ENCODE measurements around the gene GASK1A.

The GASK1A gene

DNA sequence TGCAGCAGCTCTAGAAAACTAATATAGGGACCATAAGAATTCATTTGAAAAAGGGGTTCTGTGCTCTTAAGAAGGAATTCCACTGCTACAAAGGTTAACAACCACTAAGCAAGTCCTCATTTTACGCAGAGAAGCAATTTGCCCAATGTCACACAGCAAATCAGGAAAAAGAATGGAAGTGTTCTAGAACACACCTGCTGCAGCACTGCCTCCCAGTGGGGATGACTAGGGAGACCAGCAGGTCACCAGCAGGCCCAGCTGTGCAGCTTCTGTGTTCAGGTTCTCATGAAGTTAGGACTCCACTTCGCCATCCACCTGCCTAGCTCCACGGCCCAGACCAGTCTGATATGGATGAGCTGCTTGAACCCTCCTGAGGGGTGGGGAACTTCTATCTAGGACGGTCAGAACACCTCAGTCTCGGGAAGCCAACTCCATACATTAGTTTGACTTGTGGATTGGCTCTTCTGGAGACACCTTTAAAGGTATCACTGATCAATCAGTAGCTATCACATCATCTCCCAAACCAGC, 108.2 kb downstream of the GASK1A start:
- DNase-seq (ENCODE audit: low read depth) = no peak

- DNase-seq (ENCODE audit: low read depth) = no peak
These were observed 110.0 kb downstream of the GASK1A start for GRCh38 chr3:43089081-43089480.

DNA sequence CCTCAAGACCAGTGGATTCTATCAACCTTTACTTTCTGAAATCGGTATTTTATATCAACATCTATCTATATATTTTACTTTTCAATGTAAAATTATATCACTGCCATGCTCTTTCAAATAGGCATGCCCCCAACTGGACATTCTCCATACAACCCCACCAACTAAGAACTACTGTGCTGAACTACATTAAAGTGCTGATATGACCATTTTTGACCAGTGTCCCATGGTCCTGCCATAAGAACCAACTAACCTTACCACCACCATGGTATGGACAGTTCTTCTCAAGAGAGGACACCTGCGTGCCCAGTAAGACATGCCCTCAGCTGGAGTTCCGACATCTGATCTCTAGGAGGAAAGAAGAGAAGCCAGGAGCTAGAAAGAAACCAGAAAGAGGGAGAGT, 111.1 kb downstream of the GASK1A start:
- no peak for DNase-seq (ENCODE audit: low read depth)

- no peak for DNase-seq (ENCODE audit: low read depth)
These were observed 112.4 kb downstream of the GASK1A start for GRCh38 chr3:43091481-43091880.

DNA sequence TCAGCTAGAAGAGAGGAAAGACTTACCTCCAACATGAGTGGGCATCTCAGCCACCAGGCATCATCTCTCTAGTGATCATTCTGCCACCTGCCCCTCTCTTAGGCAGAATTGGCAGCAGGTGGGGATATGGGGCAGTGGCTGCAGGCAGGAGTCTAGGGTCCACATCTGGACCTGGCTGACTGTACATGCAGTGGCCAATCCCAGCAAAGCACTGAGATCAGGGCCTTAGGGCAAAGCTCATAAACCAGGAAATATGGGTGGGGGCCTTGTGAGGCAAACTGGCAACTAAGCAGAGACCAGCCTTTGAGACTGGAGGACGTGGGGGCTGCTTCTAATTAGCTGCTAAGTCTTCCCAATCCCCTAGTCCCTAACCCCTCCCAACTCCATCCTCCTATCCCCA, 113.9 kb downstream of the GASK1A start:
- no peak for DNase-seq (ENCODE audit: low read depth)

GRCh38 chr3:43093974-43094373, 114.9 kb downstream of the GASK1A start:
- DNase-seq (ENCODE audit: low read depth) = no peak

DNA sequence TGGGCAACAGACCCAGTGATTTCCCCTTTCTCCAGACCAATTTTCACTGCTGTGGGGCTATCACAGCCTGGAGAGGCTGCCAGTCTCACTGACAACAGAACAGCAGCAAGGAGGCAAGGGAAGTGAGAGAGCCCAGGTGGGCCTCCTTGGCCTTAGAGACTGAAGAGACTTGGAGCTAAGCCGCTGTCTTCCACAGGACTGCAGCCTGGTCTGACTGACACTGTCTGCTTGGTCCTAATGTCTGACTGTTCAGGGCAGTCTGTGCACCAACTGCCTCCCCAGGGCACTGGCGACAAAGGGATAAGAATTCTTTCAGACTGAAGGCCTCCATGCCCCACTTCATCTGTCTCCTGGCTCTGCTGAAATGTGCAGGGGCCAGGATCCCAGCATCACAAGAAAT, 115.3 kb downstream of the GASK1A start:
- DNase-seq (ENCODE audit: low read depth) = no peak

DNA sequence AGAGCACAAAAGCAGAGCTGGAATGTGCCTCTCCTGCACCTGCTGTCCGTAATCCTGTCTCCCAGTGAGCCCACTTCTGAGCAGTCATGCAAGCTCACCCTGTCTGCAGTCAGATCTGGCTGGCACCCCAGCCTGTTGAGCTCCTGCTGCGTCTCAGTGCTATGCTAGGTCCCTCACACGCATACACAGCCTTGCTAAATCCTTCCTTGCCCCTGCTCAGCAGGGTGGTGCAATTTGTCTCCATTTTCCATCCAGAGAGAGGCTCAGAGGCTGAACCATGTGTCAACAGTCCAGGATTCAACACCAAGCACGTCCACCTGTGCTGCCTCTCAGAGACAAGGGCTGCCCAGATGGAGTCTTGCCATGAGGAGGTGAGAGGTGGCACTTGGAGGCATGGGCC, 115.7 kb downstream of the GASK1A start:
- no peak for DNase-seq (ENCODE audit: low read depth)

- DNase-seq (ENCODE audit: low read depth) = no peak
These were observed 116.3 kb downstream of the GASK1A start for GRCh38 chr3:43095370-43095769.

GRCh38 chr3:43096761-43097160, 117.7 kb downstream of the GASK1A start:
- no peak for DNase-seq (ENCODE audit: low read depth)

GRCh38 chr3:43097400-43098080, 118.4 kb downstream of the GASK1A start:
- DNase-seq (ENCODE audit: low read depth) = no peak

GRCh38 chr3:43098761-43099160, 119.7 kb downstream of the GASK1A start:
- no peak for DNase-seq (ENCODE audit: low read depth)

GRCh38 chr3:43102773-43103480, 123.8 kb downstream of the GASK1A start:
- DNase-seq (ENCODE audit: low read depth) = no peak

DNA sequence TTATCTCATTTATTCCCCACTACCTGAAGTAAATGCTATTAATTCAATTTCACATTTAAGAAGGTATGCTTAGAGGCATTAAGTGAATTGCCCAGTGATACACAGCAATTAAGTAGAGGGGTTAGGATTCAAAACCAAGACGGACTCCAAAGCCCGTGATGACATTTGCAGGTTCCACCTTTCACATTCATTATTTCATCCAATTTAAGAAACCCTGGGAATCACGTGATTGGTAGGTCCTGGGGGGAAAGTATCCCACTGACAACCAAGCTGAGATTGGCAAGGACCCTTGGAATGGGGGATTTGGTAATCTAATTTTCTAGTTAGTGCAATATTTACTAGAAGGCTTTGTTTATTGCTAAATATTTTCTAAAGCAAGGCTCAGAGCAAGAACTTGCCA, 124.9 kb downstream of the GASK1A start:
- DNase-seq (ENCODE audit: low read depth) = no peak

DNA sequence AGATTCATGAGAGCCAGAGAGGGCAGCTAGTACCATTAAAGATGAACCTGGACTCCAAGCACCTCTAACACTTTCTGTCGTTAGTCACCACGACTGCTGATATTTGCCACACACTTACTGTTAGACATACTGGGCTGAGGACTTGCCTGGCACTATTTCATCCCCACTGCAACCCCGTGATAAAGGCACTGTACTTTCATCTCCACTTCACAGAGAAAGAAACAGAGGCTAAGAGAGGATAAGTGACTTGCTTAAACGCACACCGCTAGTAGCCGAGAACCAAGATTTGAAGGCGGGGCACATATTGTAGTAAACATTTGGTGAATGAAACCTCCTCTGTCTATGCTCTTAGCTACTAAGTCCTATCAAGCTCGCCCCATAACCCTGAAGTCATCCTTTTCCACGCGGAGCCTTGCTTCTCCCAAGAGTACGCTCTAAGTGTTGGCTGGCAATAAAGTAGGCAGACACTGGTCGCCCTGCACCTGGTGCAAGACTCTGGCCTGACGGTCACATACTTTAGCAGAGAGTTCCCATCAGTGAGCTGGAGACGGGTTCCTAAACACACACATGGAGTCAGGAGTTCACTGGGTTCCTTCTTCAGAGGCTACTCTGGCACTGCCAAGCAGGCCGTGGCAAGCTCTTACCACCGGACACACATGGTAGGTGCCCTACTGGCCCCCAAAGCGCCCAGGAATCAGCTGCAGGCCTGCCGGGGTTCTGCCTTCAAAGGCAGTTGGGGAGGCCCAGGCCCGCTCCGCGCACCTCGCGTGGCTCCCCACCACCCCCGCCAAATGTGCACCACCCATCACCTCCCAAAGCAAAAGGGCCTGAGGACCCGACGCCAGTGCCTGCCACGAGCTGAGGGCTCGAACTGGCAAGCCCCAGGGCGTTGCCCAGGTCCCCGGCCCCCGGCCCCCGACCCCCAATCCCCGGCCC, 125.8 kb downstream of the GASK1A start:
- DNase-seq (ENCODE audit: low read depth) = no peak

DNA sequence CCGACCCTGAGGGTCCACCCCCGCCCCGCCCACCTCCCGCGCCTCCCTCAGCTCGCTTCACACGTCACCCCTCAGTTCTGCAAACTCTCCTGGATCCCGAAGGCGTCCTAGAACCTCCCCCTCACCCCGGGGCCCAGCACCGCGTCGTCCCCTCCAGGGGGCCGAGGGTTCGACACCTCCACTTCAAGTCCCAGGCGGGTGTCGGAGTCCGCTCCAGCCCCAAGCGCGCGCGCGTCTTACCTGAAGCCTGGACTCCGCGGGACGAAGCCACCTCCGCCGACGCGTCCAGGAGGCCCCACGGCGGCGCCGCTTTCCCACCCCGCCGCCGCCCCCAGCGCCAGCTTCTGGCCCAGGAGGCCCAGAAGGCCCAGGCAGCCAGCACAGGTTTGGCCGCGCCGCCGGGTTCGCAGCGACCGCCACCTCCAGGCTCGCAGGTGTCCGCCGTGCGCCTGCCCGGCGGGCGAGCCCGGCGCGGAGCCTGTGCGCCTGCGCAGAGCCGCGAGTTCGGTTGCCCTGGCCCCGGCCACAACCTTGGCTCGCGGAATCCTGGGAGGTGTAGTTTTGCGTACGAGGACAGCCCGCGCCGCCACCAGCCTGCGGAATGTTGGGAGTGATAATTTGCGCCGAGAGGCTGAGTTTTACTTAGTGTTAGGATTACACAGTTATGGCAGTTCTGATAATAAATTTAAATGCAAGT, 126.6 kb downstream of the GASK1A start, which contains the start of gene POMGNT2:
POMGNT2 (minus strand) TSS at position 484 of the 697 bp plus-strand sequence. CDS start 24,648 bp downstream, outside the sequence.
- DNase-seq (ENCODE audit: low read depth) = peak; percentile 42

DNA sequence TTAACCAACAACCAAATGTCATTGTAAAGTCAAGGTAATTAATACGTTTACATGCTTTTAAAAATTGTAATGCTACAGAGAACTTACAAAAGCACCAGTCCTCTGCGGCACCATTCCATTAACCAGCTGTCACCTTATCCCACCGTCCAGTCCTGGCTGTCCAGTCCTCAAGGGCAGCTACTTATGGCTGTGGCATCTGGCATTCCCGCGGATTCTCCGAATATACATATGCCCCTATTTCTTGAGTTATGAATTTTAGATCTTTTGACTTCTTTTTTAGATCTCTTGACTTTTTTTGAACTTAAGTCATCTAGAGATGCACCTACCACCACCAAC, 127.2 kb downstream of the GASK1A start:
- DNase-seq (ENCODE audit: low read depth) = no peak

All from HS-5 (cell line).